HG03442 (cell line): ENCODE data around the gene ATXN1.
"Not testable (repeated sequence)": the region's sequence is repeated elsewhere in the genome, so short reads cannot be mapped to it uniquely, and the experiment has no call there.

Experiments used
- ATAC-seq: cut with Tn5 transposase; IDR thresholded peaks from one replicate; pipeline ENCODE4 v1.9.1; 2021; ENCODE audit warnings: mild to moderate bottlenecking, moderate library complexity; ENCODE audit not compliant: unreplicated experiment

Gene ATXN1

DNA sequence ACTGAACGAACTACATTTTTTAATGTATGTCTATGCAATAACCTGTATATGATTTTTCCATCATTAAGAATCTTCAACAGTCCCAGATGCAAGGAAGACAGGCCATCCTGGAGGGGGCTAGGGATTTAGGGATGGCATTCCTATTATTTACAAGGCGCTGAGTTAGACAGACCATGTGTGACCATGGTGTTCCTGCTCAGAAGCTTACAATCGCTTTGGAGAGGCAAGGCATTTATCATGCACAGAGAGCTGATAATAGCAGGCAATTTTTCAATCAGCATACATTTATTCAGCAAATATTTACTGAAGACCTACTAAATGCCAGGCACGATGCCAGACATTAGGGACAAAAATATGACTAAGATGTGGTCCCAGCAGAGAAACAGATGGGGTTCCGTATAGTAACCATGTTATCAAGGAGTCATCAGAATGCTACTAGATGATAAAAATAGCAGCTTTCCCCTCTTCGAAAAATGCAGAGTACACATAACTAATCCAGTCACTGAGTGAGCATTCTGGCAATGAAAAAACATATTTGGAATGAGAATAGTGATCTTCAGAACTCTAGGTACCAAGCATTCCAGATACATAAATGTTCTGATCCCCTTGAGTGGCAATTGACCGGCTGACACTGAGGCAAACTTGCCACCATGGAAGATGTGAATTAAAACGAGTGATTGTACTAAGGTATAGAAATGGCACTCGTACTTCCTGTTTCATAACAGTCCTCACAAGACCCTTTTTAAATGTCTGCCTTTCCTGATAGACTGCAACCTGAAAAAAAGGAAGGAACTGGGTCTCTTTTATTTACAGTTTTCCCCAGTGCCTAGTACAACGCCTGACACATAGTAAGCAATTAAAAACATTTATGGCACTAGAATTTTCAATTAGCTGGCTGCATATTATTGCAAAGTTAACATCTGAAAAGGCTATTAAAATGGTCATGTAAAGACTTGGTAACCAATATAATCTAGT is 135.7 kb downstream of the ATXN1 start:
- no peak for ATAC-seq

DNA sequence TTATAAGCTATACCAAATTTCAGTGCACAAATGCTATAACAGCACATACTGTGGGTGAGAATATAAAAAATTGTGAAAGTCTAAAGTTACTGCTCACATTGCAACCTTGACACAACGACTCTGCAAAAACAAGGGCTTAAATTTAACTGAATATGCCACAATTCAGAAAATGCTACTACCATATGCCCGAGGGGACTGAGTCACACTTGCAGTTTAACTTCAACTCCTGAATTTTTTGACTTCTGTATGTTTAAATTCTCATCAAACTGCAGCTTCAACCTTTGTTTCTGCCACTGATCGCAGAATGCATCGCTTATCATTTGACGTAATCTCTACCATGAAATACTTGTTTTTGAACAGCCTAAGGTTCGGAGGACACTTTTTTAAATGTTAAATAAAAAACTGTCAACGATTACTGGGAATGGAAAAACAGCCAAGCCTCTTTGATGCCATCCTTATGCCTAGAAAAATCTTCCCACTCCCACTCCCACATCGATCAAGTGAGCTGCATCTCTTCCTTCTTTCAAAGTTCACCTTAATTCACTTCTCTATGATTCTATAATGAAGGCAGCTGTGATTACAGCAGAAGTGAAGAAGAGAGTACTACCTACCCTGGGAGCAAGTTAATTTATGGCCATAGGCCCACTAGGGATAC is 136.5 kb downstream of the ATXN1 start:
- no peak for ATAC-seq

DNA sequence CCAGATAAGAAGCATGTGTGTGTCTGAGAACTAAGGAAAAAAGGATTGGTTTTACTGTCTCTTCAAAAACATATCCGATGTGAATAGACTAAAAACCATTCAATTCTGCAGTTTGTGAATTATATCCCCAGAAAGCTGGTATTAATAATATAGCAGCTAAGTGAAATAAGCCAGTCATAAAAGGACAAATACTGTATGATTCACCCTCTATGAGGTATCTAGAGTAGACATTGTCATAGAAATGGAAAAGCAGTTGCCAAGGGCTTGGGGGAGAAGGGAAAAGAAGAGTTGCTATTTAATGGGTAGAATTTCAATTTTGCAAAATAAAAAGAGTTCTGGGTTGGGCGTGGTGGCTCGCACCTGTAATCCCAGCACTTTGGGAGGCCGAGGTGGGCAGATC is 137.5 kb downstream of the ATXN1 start:
- ATAC-seq = no peak

DNA sequence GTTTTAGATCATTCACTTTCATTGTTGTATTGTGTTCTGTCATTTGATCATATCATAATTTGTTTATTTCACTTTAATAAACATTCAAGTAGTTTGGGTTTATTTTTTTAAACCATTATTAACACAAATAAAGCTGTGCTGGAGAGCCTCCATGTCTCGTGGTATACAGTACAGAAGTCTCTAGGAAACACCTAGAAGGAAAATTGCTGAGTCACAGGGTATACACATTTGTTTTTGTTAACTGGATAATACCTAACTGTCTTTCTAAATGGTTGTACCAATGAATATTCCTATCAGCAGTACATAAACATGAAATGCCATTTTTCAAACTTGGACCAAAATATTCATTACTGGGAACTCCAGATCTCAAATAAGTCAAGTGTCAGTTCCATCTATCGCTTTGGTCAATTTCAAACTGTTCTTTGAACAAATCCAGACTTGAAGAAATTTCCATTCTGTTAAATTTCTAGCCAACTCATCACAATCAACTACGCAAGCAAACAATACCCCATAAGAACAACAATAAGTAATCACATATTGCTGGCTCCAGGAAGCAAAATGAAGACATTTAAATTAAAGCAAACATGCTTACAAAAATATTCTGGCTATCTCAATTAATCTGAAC is 138.1 kb downstream of the ATXN1 start:
- ATAC-seq = no peak

DNA sequence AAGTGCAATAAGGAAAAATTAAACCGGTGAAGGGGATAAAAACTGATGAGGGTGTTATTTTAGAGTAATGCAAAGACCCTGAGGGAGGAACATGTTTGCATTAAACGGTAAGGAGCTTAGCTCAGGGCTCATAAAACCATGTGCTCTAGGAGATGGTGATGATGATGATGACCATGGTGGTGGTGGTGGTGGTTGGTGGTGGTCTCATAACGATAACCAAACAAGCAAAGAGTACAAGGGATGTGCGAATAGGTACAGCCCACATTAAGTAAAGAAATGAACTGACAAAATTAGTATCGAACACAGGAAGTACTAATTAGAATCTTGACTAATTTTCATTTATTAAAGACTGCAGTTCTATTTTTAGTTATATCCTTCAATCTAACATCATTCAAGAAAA is 139.1 kb downstream of the ATXN1 start:
- no peak for ATAC-seq

DNA sequence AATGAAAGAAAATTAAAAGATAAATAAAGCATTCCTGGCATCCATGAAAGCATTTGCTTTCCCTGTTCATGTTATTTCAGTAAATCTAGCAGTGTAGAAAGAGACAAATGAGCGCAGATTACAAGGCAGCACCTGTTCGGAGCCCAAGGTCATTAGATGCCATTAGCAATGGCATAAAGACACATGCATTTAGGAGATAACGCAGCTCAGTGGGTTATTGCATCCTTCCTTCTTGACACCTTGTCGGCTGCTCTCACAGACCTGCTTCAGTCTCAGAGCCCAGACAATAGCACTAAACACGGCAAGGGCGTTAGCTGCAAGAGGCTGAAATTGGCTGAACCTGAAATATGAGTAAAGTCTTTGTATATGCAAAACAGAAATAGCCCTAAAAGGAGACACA is 140.3 kb downstream of the ATXN1 start:
- ATAC-seq = no peak

DNA sequence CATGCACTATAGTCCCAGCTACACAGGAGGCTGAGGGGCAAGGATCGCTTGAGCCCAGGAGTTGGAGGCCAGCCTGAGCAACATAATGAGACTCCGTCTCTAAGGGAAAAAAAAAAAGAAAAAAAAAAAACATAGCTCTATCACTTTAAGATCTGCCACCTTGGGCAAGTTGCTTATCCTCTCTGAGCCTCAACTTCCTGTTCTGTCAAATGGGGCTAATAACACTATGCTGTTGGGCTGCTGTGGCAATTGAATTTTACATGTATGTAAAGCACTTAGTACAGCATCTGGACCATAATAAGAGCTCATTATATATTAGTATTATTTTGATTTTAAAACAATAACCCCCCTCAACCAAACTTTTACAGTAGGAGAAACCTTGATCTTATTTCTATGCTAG is 141.5 kb downstream of the ATXN1 start:
- ATAC-seq = no peak

DNA sequence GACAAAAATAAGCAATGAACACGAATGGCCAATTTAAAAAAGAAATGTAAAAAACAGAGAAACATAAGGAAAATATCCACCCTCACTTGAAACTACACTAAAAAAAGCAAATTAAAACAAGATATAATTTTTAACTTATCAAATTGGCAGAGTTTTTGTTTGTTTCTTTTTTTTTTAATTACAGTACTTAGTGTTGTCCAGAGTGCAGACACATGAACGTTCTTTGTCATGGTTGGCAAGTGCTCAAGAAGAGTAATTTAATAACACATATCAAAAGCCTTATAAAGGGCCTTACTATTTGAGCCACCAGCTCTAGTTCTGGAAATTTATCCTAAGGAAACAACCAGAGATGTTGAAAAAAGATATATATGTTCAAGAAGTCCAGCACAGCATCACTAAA is 142.3 kb downstream of the ATXN1 start:
- ATAC-seq = no peak

DNA sequence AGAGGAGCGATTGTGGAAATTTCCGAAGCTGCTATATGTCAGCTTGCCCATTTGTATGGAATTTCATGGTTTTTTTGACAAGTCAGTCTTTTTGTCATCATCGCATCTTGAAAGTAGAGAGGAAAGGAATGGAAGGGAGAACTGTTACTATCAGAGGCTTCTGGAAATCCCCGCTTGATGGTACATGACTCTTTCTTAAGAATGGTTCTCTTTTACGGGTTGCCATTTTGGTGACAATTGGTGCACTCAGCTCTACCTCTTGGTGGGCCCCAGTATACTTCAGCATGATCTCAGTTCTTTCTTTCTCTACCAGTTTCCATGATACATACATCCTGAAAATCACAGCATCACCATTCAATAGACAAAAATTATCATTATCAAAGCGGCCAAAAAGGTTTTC is 146.0 kb downstream of the ATXN1 start:
- not testable (repeated sequence) for ATAC-seq

DNA sequence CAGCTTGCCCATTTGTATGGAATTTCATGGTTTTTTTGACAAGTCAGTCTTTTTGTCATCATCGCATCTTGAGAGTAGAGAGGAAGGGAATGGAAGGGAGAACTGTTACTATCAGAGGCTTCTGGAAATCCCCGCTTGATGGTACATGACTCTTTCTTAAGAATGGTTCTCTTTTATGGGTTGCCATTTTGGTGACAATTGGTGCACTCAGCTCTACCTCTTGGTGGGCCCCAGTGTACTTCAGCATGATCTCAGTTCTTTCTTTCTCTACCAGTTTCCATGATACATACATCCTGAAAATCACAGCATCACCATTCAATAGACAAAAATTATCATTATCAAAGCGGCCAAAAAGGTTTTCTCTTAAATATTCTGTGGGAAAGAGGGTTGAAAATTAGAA is 147.1 kb downstream of the ATXN1 start:
- ATAC-seq = not testable (repeated sequence)

DNA sequence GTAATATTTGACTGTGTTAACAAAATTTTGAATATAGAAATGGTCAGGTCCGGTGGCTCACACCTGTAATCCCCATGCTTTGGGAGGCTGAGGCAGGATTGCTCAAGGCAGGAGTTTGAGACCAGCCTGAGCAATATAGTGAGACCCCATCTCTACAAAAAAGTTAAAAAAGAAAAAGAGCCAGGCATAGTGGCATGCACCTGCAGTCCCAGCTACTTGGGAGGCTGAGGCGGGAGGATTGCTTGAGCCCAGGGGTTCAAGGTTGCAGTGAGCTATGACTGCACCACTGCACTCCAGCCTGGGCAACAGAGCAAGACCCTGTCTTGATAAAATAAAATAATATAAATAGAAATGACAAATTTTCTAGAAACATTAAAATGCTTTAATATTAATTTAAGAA is 147.8 kb downstream of the ATXN1 start:
- ATAC-seq = not testable (repeated sequence)

DNA sequence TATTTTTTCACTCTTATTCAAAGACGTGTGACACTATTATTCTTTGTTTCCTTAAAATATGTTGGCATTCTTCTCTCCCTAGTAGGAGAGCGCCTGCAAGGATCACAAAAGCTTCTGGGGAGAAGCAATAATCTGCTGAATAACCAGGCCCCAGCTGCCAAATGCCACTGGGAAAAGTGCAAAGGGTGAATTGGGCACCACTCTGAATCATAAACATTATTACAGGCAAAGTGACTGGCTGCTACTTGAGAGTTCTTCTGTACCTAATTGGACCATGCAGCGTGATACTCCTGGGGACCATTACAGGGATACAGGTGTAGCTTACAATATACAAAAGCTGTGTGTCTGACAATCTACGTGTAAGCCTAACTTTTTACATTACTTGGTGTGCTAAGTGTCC is 152.8 kb downstream of the ATXN1 start:
- no peak for ATAC-seq

DNA sequence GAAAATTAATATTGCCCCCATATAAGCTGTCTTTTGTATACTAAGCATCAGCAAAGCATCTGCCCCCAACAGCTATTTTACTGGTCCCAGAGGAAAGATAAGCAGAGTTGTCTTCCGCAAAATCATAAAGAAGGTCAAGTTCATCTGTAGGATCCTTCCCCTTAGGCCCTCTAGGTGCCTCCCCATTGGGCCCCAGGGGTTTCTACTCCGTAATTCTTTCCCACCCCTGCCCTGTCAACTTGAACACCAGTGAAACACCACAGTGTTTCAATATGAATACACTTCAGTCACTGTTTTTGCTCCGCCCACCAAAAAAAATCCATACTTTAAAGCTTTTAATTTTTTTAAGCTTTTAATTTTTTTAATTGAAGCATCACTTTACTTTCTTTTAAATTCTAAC is 159.2 kb downstream of the ATXN1 start:
- peak; percentile 94 for ATAC-seq

DNA sequence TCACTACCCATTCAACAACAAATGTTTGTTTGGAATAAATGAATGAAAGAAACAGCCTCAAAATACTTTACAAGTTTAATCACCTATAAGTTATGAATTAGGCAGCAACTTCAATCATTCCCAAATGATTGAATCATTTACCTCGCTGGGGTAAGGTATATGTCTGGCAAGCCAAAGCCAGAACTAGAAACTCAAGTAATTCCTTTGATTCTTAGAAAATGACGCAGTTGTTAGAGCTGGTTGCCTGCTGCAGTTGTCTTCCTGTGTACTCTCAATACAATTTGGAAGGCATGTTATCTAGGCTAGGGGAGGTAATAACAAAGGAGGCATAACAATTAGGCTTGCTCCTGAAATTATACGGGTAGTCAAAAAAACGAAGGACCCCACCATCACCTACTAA is 160.6 kb downstream of the ATXN1 start:
- no peak for ATAC-seq

DNA sequence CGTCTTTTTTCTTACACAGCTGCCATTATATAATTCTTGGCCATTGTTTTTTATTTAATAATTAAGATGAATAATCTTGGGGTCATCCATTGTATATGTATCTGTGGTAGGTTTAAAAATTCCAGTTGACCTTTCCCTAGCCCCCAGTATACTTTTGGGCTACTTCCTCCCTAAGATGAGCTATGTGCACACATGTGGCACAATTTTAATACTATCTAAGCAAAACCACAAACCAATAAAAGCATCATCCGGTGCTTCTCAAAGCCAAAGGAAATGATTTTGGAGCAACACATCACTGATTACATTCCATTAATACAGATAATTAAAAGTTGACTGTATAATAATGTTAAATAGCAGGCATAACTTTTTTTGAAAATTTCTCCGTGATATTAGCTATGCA is 161.2 kb downstream of the ATXN1 start:
- no peak for ATAC-seq

DNA sequence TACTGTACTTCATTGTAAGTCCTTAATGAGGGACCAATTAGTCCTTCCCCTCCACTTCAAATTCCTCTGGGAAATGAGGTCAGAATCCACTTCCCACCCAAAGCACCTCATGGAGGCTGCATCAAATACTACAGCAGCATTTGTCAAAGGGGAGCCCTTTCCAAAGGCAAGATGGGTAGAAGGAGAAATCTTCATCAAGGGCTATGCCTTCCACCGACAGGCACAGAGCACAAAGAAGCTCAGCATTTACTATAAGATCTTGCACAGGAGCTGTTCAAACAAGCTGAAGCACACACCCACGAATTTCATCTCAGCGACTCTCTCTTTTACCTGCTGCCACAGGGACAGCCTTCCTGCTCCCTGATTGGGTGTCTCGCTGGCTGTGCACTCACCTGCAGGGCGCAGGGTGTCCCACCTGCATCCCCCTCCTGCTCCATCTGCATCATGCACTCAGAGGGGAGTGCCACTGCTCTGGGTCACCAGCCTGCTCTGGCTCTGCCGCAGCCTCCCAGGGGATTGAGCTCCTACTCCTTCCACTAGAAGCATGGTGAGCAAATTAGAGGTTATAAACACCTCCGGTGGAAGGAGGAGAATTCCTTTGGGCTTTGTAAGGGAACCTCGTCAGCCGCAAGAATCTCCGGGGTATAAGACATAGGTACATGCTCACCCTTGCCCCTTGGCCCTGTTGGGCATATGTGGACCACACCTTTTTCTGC is 164.5 kb downstream of the ATXN1 start:
- ATAC-seq = no peak

DNA sequence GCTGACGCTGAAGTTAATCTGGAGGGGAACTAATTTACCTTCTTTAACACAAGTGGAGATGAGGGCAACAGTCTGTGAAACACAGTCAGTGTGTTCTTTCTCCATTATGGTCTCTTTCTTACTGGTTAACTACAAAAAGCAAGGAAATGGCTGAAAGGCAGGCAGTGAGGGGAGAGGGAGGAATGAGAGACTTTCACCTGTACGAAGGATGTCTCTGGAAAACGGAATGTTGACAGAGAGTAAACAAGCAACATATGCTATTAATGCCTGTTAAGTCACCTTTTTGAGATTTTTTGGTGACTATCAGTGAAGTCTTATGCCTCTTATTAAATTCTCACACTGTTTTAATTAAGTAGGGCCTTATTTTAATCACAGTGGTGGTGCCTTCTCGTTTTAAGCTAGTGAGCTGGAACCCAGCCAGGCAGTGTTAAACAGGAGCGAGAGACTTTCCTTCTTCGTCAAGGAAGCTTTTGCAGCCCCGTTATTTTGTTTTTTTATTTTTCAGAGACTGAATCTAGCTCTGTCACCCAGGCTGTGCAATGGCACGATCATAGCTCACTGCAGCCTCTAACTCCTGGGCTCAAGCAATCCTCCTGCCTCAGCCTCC is 165.6 kb downstream of the ATXN1 start:
- no peak for ATAC-seq

DNA sequence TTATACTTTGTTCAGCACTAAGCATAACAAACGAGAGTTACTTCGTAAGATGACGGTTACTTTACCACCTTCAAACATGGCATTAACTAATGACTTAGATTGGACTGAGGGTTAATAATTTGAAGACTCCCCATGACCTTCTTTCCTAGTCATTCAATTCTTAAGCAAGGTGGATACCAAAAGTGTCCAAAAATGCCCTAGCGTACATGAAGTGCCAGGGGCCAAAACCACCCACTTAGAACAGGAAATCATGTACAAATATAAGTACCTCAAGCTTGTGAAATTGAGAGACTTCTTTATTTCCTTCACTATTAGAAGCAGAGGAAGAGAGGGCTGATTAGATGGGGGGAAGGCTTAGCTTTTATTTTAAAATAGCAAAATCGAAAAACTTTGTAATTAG is 166.4 kb downstream of the ATXN1 start:
- no peak for ATAC-seq

DNA sequence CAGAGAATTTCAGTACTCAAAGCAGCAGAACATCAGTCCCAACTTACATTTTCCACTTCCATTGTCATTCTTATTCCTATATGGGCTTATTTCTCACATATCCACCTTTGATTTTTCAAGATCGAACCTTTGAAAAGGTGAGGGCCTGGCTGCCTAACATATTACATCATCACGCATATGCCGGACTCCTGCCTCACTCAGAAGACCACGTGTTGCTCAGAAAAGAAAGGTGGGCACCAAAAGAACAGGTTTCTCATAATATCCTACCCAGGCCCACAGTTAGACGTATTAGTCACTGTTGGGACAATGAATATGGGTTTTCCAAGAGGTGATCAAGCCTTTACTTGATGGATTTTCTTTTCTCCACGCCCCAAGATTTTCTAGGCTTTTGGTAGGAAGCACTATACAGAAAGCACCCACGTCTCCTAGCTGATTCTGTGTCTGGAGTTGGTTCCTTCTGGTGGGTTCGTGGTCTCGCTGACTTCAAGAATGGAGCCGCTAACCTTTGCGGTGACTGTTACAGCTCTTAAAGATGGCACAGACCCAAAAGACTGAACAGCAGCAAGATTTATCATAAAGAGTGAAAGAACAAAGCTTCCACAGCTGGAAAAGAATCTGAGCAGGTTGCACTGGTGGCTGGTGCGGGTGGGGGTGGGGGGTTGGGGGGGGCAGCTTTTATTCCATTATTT is 168.9 kb downstream of the ATXN1 start:
- no peak for ATAC-seq
